ENCODE measurements around the gene ZNF697.

DNA sequence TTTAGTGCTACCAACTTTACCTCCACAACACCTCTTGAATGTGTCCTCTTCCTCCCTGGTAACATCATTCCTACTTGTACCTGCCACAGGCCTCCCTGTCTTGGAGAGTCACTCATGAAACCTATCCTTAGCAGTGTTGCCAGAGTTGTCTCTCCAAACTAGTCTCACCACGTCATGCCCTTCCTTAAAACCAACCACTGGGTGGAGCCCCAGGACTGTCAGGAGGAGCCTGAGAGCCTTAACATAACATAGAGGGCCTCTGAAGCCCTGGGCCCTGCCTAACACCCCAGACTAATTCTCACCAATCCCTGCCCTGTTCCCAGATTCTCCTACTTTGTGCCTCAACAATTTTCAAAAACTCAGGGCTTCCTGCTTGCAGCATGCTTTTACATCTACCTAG is 65.3 kb downstream of the ZNF697 start:
- TF ChIP-seq, protein P1, sequence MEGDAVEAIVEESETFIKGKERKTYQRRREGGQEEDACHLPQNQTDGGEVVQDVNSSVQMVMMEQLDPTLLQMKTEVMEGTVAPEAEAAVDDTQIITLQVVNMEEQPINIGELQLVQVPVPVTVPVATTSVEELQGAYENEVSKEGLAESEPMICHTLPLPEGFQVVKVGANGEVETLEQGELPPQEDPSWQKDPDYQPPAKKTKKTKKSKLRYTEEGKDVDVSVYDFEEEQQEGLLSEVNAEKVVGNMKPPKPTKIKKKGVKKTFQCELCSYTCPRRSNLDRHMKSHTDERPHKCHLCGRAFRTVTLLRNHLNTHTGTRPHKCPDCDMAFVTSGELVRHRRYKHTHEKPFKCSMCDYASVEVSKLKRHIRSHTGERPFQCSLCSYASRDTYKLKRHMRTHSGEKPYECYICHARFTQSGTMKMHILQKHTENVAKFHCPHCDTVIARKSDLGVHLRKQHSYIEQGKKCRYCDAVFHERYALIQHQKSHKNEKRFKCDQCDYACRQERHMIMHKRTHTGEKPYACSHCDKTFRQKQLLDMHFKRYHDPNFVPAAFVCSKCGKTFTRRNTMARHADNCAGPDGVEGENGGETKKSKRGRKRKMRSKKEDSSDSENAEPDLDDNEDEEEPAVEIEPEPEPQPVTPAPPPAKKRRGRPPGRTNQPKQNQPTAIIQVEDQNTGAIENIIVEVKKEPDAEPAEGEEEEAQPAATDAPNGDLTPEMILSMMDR (IDR thresholded peaks at IDR 0.05) = peak in 4 of 6 experiments; percentile 35 to 51 (median 42)
- no peak for TF ChIP-seq POLR2A (IDR thresholded peaks at IDR 0.05)

Data from esophagus squamous epithelium (tissue), 4 donors.